ENCODE results near the gene TKTL1. TPM values are rescaled to one million over a fixed set of nuclear protein-coding genes. Genes with fewer than 3 reads are reported as not detected.

The TKTL1 gene
- total RNA-seq, 1 donor from 2014 or later = not detected

DNA sequence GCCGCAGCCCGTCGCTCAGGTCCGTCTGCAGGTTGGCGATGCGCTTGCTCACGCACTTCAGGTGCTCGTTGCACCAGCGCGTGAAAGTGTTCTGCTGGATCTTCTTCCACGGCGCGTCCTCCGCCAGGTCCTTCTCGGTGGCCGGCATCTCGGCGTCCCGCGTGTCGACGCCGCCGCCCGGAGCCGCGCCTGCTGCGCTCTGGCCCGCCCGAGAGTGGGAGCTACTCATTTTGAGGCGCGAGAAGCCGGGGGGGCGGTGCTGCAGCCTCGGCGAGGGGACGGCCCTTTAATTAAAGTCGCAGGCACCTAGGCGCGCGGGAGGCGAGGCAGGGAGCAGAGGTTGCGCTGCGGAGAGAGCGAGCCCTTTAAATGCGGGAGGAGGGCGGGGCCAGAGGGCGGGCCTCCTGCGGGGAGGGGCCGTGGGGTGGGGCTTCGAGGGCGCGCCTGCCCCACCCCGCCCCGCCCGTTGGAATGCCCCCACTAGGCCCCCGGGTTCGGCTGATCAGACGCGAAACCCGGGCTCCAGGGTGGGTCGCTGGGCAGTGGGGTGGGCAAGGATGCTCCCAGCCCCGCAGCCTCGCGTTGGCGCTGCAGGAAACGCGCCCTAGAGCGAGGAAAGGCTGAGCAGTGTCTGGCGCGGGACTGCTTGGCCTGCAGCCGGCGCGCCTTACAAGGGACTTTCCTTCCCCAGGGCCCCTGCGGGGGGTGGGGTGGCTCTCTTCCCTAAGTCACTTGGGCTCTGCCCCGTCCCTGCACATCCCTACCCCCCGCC lies 75.6 kb downstream of the TKTL1 start:
- peak overlapping the region; percentile 67 for H3K27ac Mint-ChIP-seq (ENCODE audit: unreplicated experiment)
- peak; percentile 96 for DNase-seq (ENCODE audit: extremely low spot score, unreplicated experiment)
- no peaks in the 10 kb centered on the region for H3K9me3 Mint-ChIP-seq (ENCODE audit: unreplicated experiment)
- TF ChIP-seq CTCF (IDR thresholded peaks at IDR 0.05) = no peak
- peaks cover 23% of the 10 kb centered on the region for H3K4me1 Mint-ChIP-seq (ENCODE audit: unreplicated experiment)
- peaks cover 7% of the 10 kb centered on the region for H3K36me3 Mint-ChIP-seq (ENCODE audit: unreplicated experiment)
- H3K27me3 Mint-ChIP-seq (ENCODE audit: unreplicated experiment) = no peaks in the 10 kb centered on the region
- H3K4me3 Mint-ChIP-seq (ENCODE audit: unreplicated experiment) = peak overlapping the region; percentile 77

DNA sequence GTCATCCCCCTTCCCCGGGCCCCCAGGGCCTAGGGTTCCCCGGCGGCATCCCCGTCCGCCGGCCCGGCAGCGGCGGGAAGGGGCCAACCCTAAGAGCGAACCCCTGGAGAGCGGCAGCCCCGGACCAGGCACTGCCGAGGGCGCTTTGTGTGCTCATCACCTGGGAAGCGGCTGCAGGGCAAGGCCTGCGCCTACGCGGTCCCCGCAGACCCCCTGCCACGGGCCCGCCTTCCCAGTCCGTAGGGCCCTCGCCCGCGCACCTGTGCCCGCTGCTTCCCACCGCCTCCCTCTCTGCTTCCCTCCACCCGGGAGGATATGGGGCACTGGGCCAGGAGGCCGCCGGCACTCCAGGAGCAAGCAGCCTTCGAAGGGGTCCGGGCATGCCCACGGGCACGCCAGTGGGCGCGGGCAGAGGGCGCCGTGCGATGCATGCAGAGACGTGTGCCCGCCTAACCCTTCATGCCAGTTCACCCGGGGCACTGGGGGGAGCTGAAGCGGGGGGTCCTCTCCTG lies 76.2 kb downstream of the TKTL1 start:
- no peak for TF ChIP-seq CTCF (IDR thresholded peaks at IDR 0.05)
- peaks cover 7% of the 10 kb centered on the region for H3K36me3 Mint-ChIP-seq (ENCODE audit: unreplicated experiment)
- H3K4me1 Mint-ChIP-seq (ENCODE audit: unreplicated experiment) = peaks cover 23% of the 10 kb centered on the region
- H3K27me3 Mint-ChIP-seq (ENCODE audit: unreplicated experiment) = no peaks in the 10 kb centered on the region
- peak overlapping the region; percentile 80 for H3K27ac Mint-ChIP-seq (ENCODE audit: unreplicated experiment)
- no peaks in the 10 kb centered on the region for H3K9me3 Mint-ChIP-seq (ENCODE audit: unreplicated experiment)
- DNase-seq (ENCODE audit: extremely low spot score, unreplicated experiment) = no peak
- H3K4me3 Mint-ChIP-seq (ENCODE audit: unreplicated experiment) = peak overlapping the region; percentile 64

DNA sequence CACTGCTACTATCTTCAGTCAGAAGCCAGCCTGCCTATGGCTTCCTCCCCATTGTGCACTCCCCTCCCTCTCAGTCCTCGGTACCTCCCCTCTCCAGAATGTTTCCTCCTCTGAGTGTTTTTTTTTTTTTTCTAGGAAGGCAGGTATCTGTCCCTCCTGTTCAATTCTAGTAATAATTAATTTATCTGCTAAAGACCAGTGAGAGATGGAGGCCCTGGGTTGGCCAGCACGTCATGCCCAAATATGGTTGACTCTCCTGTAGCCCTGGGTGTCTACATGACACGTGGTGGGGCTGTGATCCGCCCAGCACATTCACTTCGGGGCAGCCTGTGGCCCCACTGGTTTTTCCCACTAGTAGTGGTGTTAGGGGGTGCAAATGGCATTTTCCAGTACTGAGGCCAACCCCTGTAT lies 77.0 kb downstream of the TKTL1 start:
- H3K4me3 Mint-ChIP-seq (ENCODE audit: unreplicated experiment) = peak overlapping the region; percentile 64
- H3K4me1 Mint-ChIP-seq (ENCODE audit: unreplicated experiment) = peaks cover 23% of the 10 kb centered on the region
- no peak for TF ChIP-seq CTCF (IDR thresholded peaks at IDR 0.05)
- DNase-seq (ENCODE audit: extremely low spot score, unreplicated experiment) = no peak
- no peaks in the 10 kb centered on the region for H3K27me3 Mint-ChIP-seq (ENCODE audit: unreplicated experiment)
- H3K9me3 Mint-ChIP-seq (ENCODE audit: unreplicated experiment) = no peaks in the 10 kb centered on the region
- peak overlapping the region; percentile 80 for H3K27ac Mint-ChIP-seq (ENCODE audit: unreplicated experiment)
- peaks cover 7% of the 10 kb centered on the region for H3K36me3 Mint-ChIP-seq (ENCODE audit: unreplicated experiment)

DNA sequence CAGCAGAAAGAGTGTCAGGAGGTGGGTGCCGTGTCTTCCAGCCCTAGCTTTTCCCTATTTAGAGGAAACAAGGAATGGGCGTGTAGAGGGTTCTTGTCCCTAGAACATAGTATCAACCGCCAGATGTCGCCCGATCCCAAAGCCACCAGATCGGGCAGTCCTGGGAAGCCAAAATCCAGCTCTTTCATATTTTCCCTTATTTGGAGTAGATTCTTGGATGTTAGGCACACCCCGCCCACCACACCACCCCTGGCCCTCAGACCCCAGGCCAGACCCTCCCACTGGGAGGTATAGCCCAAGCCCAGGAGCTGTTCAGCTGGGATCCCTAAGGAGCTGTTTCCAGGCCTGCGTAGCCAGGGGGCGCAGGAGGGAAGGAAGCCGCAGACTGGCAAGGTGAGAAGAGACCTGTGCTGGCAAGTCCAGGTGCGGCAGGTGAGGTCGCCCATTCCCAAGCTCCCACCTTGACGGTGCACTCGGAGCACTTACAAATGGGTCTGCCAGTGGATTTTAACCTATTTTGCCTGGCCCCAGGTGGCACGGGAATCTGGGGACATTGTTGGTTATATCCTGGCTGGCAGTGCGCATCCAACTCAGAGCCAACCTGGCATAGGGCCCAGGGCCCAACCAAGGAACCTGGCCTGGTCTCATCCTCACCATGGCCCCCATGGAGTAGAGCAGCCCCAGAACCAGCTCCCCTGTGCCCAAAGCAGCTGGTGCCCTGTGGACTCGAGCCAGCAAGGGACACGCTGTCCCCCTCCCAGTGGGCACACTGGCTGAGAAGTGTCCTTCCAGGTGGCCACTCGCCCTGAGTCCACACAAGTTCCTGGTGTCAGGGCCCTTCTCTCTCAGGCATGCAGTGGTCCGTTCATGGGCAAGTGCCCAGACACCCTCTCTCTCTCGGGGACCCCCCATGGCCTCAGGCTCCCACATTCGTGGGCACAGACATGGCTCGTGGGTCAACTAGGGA lies 78.0 kb downstream of the TKTL1 start:
- peaks cover 5% of the 10 kb centered on the region for H3K36me3 Mint-ChIP-seq (ENCODE audit: unreplicated experiment)
- no peaks in the 10 kb centered on the region for H3K9me3 Mint-ChIP-seq (ENCODE audit: unreplicated experiment)
- no peaks in the 10 kb centered on the region for H3K27me3 Mint-ChIP-seq (ENCODE audit: unreplicated experiment)
- peak; percentile 68 for TF ChIP-seq CTCF (IDR thresholded peaks at IDR 0.05)
- H3K27ac Mint-ChIP-seq (ENCODE audit: unreplicated experiment) = peak overlapping the region; percentile 81
- peaks cover 17% of the 10 kb centered on the region for H3K4me1 Mint-ChIP-seq (ENCODE audit: unreplicated experiment)
- H3K4me3 Mint-ChIP-seq (ENCODE audit: unreplicated experiment) = peak overlapping the region; percentile 75
- DNase-seq (ENCODE audit: extremely low spot score, unreplicated experiment) = no peak

Measured in osteocyte (in vitro differentiated cells).